ENCODE data around the gene ZNF180.
"Not testable (repeated sequence)": the region's sequence is repeated elsewhere in the genome, so short reads cannot be mapped to it uniquely, and the experiment has no call there.

Gene ZNF180

DNA sequence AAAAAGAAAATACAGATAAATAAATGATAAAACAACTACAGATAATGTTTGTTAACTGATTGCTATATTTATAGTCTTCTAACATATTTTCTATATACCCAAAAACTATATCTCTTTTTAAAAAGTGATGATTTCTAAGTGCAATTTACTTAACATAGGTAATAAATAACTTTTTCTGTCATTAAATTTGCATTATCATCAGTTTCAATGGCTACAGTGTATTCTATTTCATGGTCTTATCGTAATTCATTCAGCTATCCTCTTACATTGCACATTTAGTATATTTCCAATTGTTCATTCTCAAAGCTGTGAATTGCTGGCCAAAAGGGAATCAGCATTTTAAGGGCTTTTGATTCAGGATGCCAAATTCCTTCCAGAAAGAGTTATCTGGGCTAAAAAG lies 3.6 kb downstream of the ZNF180 start:
- no peak for DNase-seq

GRCh38 chr19:44476559-44477408 lies 23.5 kb downstream of the ZNF180 start:
- no peak for DNase-seq

DNA sequence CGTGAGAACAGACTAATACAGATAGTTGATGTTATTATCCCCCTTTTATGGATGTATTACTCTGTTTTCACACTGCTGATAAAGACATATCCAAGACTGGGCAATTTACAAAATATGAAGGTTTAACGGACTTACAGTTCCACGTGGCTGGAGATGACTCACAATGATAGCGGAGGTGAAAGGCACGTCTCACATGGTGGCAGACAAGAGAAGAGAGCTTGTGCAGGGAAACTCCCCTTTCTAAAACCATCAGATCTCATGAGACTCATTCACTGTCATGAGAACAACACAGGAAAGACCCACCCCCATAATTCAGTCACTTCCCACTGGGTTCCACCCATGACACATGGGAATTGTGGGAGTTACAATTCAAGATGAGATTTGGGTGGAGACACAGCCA lies 31.6 kb downstream of the ZNF180 start:
- DNase-seq, result not testable (repeated sequence)

- DNase-seq, result not testable (repeated sequence)
Observed at GRCh38 chr19:44462600-44463286, 37.6 kb downstream of the ZNF180 start.

GRCh38 chr19:44456016-44456415 lies 44.3 kb downstream of the ZNF180 start:
- not testable (repeated sequence) for DNase-seq

GRCh38 chr19:44455100-44455499 lies 45.2 kb downstream of the ZNF180 start:
- no peak for DNase-seq

GRCh38 chr19:44452367-44452766 lies 48.0 kb downstream of the ZNF180 start:
- DNase-seq, result no peak

- no peak for DNase-seq
Observed at GRCh38 chr19:44451687-44452086, 48.6 kb downstream of the ZNF180 start.

DNA sequence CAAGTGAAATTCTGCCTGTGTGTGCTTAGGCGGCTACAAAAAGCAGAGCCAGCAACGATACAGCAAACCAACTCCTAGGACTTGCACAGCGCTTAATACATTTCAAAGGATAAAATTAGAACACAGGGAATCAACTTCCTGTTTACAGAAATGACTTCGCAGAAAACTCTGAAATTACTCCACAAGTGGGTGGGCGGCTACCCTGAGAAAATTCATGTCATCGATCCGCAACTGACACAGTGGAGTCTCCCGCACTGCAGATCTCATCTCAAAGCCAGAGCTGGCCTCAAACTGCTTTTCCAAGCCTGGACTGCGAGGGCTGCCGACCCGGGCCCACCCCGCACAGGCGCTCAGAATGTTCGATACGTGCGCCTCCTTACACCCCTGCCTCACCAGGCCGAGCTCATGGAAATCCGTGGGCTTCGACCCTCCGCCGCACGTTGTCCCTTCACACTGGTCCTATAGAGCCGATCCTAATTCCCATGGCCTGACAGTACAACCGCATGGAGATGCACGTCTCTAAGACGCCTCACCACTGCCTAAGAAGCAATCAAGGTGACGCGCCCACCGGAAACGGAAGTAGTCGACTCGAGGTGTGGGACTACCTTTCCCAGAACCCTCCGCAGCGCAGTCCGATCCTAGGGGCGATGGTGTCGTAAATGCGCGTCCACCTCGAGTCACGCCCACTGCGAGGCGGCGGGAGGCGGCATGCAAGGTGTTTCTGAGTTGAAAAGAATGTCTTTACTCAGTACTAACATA lies 52.2 kb downstream of the ZNF180 start, which contains the start of gene ZNF229:
Gene ZNF229, minus strand, starts transcription at position 557 of the 759 bp plus-strand sequence. CDS start 5,625 bp downstream, outside the sequence.
- DNase-seq, result peak; percentile 18

DNA sequence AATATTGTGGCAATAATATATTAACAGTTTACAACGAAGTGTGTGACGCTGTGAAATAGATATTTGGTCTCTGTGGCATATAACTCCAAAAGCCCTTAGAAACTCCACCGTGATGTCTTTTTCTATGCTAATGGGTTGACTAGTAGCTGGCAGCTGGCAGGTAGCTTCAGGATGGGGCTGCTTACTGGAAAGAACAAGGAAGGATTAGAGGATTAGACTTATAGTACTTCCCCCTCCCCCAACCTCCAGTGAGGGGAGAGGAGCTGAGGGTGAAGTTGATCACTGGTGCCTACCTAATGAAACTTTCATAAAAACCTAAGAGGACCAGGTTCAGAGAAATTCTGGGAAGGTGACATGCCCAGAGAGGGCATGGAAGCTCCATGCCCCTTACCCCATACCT lies 61.9 kb downstream of the ZNF180 start:
- DNase-seq, result no peak

DNA sequence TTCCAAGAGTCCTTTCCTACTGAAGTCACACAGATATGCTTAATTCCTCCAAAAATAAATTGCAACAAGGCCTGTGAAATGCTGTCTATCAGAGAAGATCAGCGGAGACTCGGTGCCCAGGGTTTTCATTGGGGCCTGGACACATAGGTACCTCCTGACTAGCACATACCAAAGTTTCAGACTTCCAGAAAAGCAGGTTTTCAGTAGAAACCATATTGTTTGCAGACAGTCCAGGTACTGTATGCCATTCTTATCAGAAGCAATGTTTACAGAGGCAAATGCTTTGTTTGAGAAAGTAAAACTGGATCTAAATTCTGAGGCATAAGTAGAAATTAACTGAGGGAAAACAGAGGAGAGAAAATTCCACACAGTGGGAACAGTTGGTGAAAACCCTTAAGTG lies 64.9 kb downstream of the ZNF180 start:
- no peak for DNase-seq

DNA sequence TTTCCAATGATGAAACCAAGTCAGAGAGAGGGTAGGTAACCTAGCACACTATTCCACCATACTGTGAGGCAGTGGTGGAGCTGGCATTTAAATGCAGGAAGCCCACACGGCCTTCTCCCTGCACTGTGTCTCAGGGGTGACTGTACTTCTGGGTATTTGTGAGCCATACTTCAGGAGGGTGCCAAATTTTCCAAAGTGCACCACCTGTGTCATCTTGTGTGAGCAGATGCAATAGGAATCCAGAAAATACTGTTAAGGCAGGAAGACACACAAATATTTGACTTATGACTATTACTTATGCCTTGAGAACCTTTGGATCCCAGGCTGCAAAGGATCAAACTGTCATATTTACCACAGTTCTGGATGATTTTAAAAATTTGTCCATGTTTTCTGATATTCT lies 69.4 kb downstream of the ZNF180 start:
- DNase-seq, result no peak

Measured in NCI-H187 treated with DMSO at 0.1 percent for 48 hours (cell line).